Panc1 (cell line): ENCODE measurements around the gene USP14. TPM values are rescaled to one million over a fixed set of nuclear protein-coding genes. Genes with fewer than 3 reads are reported as not detected.
"Not testable (repeated sequence)": the region's sequence is repeated elsewhere in the genome, so short reads cannot be mapped to it uniquely, and the experiment has no call there.

ENCODE experiments used
- ATAC-seq: fragments of 200-7000 bp; cut with Tn5 transposase; 2 replicates; pipeline ENCODE4 v1.9.1; 2020; ENCODE audit warnings: mild to moderate bottlenecking, moderate library complexity
- BruUV-seq: library from RNA; stranded (reverse); fragments of 400-500 nt; replicated peaks from 2 replicates; lab custom pipeline; 2021; lab: Mats Ljungman, UMichigan
- CTCF ChIA-PET: fragments of 300-600 bp; sonication (Branson Sonifier 250); formaldehyde crosslinking; loops from one replicate; lab custom pipeline; 2022; ENCODE audit warnings: antibody characterized with exemption; lab: Charles Lee
- POLR2A ChIA-PET: fragments of 300-600 bp; sonication (Branson Sonifier 250); formaldehyde crosslinking; loops from one replicate; lab custom pipeline; 2022; ENCODE audit warnings: antibody characterized with exemption; lab: Charles Lee
- DNase-seq: peaks from one replicate; pipeline ENCODE4 v3.0.0-alpha.2; 2010; ENCODE audit warnings: low read depth, low spot score
- H3K27ac ChIP-seq: 2 replicates; pipeline ENCODE4 v1.5.1; 2011; ENCODE audit warnings: mild to moderate bottlenecking, low read length, inconsistent platforms
- H3K27me3 ChIP-seq: fragments of 200-500 bp; sonication (Bioruptor generic); 2 replicates; pipeline ENCODE4 v1.6.0; 2014; ENCODE audit warnings: low read length, inconsistent platforms; ENCODE audit not compliant: control insufficient read depth, insufficient read depth
- H3K36me3 ChIP-seq: fragments of 200-500 bp; sonication (Bioruptor generic); 2 replicates; pipeline ENCODE4 v1.5.1; 2014; ENCODE audit warnings: inconsistent platforms, mild to moderate bottlenecking, low read length, moderate library complexity; ENCODE audit not compliant: control insufficient read depth, insufficient read depth
- H3K4me1 ChIP-seq: 2 replicates; pipeline ENCODE4 v1.5.1; 2011; ENCODE audit warnings: inconsistent platforms, mild to moderate bottlenecking, low read length, moderate library complexity; ENCODE audit not compliant: control insufficient read depth, insufficient read depth
- H3K4me3 ChIP-seq, 2 experiments: 2 replicates each; pipeline ENCODE4 v1.5.1; 2011 to 2012; ENCODE audit warnings: low read depth in 2 of 2, low read length in 2 of 2, mild to moderate bottlenecking in 2 of 2, inconsistent platforms in 1 of 2, moderate library complexity in 1 of 2
- H3K9me3 ChIP-seq: fragments of 200-500 bp; sonication (Bioruptor generic); 2 replicates; pipeline ENCODE4 v1.5.1; 2014; ENCODE audit warnings: low read depth, mild to moderate bottlenecking, inconsistent platforms, low read length, moderate library complexity; ENCODE audit not compliant: control insufficient read depth, insufficient read depth
- CTCF ChIP-seq: fragments of 450-650 bp; IDR thresholded peaks from 2 replicates; pipeline ENCODE4 v1.5.1; 2017; ENCODE audit warnings: mild to moderate bottlenecking
- POLR2AphosphoS5 ChIP-seq: IDR thresholded peaks from 2 replicates; pipeline ENCODE4 v1.6.1; 2012; ENCODE audit warnings: mild to moderate bottlenecking, low read depth, low read length, moderate library complexity
- REST ChIP-seq, 2 experiments: IDR thresholded peaks; 2 replicates each; pipeline ENCODE4 v1.6.1; 2011 to 2012; ENCODE audit warnings: low read depth in 2 of 2, control low read depth in 1 of 2, low read length in 1 of 2, mild to moderate bottlenecking in 1 of 2, moderate library complexity in 1 of 2; ENCODE audit not compliant: insufficient read depth in 1 of 2
- SIN3A ChIP-seq: IDR thresholded peaks from 2 replicates; pipeline ENCODE4 v1.6.1; 2012; ENCODE audit warnings: low read depth, mild to moderate bottlenecking, low read length, moderate library complexity, borderline replicate concordance; ENCODE audit not compliant: insufficient read depth
- in situ Hi-C: cut with HindIII; loops from 2 replicates; pipeline ENCODE4 v1.10.0; 2016; ENCODE audit warnings: low sequenced_read_pairs, low pct_unique_long_range_greater_than_20kb
- intact Hi-C: fragments of 100-400 bp; cut with micrococcal nuclease; formaldehyde crosslinking; loops from one replicate; pipeline ENCODE4 v1.10.0; 2022; ENCODE audit not compliant: unreplicated experiment
- total RNA-seq: library from RNA; stranded (reverse); gene quantifications from one replicate; pipeline ENCODE4 v1.2.1, GENCODE V29; 2021; ENCODE audit not compliant: unreplicated experiment

USP14 gene
- total RNA-seq, 1 experiment from 2014 or later: 75.0 TPM

GRCh38 chr18:109922-110261 lies 48.5 kb upstream of the USP14 start:
- H3K27me3 ChIP-seq, POLR2A ChIA-PET, ATAC-seq, H3K27ac ChIP-seq, CTCF ChIA-PET, H3K4me3 ChIP-seq, H3K9me3 ChIP-seq, H3K4me1 ChIP-seq, intact Hi-C loops, H3K36me3 ChIP-seq, DNase-seq, in situ Hi-C loops, BruUV-seq: not testable (repeated sequence)
- TF ChIP-seq CTCF: peak; percentile 36

GRCh38 chr18:110351-111201 lies 47.8 kb upstream of the USP14 start:
- DNase-seq, ATAC-seq, POLR2A ChIA-PET, H3K4me1 ChIP-seq, BruUV-seq, H3K36me3 ChIP-seq, in situ Hi-C loops, H3K9me3 ChIP-seq, intact Hi-C loops, H3K27ac ChIP-seq, CTCF ChIA-PET, H3K27me3 ChIP-seq, H3K4me3 ChIP-seq: not testable (repeated sequence)

GRCh38 chr18:111306-112014 lies 46.9 kb upstream of the USP14 start:
- in situ Hi-C loops (no loop called here), intact Hi-C loops (no loop called here)
- DNase-seq (no peak), ATAC-seq (peak; percentile 63)
- no peaks in the 10 kb centered on the region for H3K9me3 ChIP-seq
- H3K4me3 ChIP-seq: peak overlapping the region; percentile 41 to 54
- H3K27me3 ChIP-seq: no peaks in the 10 kb centered on the region
- CTCF ChIA-PET: no interaction called here
- no TSS peak for BruUV-seq
- POLR2A ChIA-PET: interaction anchor here (0.6 kb wide), 1 partner anchor 185 kb away, joined by 4 read pairs; no protein-coding TSS in a partner anchor
- TF ChIP-seq SIN3A (no peak), REST (IDR thresholded peaks at IDR 0.05; ENCODE audit: insufficient read depth in 1 of 2, low read depth in 2 of 2, low read length in 1 of 2) (no peak), POLR2AphosphoS5 (peak; percentile 42; the same call in 1 of the 2 replicates)
- peak overlapping the region; percentile 93 for H3K27ac ChIP-seq
- no peaks in the 10 kb centered on the region for H3K36me3 ChIP-seq
- H3K4me1 ChIP-seq: peaks cover 5% of the 10 kb centered on the region

GRCh38 chr18:112015-112733 lies 46.2 kb upstream of the USP14 start:
- TSS peak; percentile 79 for BruUV-seq
- H3K36me3 ChIP-seq, DNase-seq, ATAC-seq, H3K9me3 ChIP-seq, H3K27ac ChIP-seq, intact Hi-C loops, H3K27me3 ChIP-seq, CTCF ChIA-PET, H3K4me1 ChIP-seq, in situ Hi-C loops: not testable (repeated sequence)
- POLR2A ChIA-PET: interaction anchor here (0.6 kb wide), 1 partner anchor 185 kb away, joined by 4 read pairs; no protein-coding TSS in a partner anchor
- peak overlapping the region; percentile 30 to 41; a peak in 3 of 4 replicates for H3K4me3 ChIP-seq
